ENCODE data around the gene MEIS2.

GRCh38 chr15:37041836-37042235 lies 58.5 kb downstream of the MEIS2 start:
- TF ChIP-seq CTCF (IDR thresholded peaks at IDR 0.05) (no peak), POLR2A (IDR thresholded peaks at IDR 0.05) (no peak)

Measured in adrenal gland (tissue), 5 donors.